SU-DHL-6 (cell line): ENCODE results near the gene PTPRN2.

Source experiments
- EZH2phosphoT487 ChIP-seq: fragments of 200-600 bp; sonication (generic), shearing (Covaris generic); conservative IDR thresholded peaks from 2 replicates; pipeline ENCODE4 v1.6.1; 2018; ENCODE audit warnings: mild to moderate bottlenecking, antibody characterized with exemption, low read length, moderate library complexity, mixed read lengths
- TF ChIP-seq, protein P1 (sequence below): fragments of 200-600 bp; sonication (generic); IDR thresholded peaks from one replicate; pipeline ENCODE4 v1.5.1; 2017; ENCODE audit warnings: antibody characterized with exemption, mild to moderate bottlenecking, low read length, moderate library complexity; ENCODE audit not compliant: insufficient read depth, poor library complexity, severe bottlenecking

- TF ChIP-seq, protein P1, sequence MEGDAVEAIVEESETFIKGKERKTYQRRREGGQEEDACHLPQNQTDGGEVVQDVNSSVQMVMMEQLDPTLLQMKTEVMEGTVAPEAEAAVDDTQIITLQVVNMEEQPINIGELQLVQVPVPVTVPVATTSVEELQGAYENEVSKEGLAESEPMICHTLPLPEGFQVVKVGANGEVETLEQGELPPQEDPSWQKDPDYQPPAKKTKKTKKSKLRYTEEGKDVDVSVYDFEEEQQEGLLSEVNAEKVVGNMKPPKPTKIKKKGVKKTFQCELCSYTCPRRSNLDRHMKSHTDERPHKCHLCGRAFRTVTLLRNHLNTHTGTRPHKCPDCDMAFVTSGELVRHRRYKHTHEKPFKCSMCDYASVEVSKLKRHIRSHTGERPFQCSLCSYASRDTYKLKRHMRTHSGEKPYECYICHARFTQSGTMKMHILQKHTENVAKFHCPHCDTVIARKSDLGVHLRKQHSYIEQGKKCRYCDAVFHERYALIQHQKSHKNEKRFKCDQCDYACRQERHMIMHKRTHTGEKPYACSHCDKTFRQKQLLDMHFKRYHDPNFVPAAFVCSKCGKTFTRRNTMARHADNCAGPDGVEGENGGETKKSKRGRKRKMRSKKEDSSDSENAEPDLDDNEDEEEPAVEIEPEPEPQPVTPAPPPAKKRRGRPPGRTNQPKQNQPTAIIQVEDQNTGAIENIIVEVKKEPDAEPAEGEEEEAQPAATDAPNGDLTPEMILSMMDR = no peak
- no peak for TF ChIP-seq EZH2phosphoT487
These were observed 181.3 kb downstream of the PTPRN2 start for GRCh38 chr7:158406364-158406763.
